ENCODE results near the gene LOXL1.

LOXL1 gene

DNA sequence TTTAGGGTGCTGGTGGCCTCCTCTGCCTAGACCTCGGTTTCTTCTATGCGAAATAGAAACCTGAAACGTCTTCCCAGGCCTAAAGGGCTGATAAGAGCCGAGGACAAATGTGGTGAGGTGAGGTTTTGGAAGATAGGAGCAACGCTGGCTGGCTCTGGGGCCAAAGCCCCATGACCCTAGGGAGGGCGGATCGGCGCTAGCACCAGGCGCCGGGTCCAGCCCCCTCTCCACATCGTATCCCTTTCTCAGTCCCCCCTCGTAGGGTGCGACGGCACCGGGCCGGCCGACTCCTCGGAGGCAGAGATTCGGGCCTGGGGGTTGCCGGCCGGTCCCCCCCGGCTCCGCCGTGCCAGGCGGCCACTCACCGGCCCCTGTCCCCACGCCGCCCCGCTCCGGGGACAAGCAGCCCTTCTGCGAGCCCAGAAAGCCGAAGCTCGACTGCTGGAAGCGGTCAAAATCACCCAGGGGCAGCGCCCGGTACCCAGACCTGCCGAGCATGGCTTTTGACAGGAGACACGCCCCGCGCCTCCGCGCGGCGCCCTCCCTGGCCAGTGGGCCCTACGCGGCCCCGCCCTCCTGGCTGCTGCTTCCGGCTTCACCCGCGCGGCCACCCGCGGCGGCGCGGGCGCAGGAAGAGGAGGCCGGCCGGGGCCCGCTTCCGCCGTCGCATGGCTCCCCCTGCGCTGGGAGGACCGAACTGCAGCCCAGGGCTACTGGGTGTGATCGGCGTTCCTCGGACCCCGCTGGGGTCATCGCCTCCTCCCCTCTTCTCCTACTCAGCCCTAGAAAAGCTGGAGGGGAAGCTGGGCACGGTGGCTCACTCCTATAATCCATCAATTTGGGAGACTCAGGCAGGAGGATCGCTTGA is 65.7 kb downstream of the LOXL1 start, which contains the start of gene STOML1:
Gene STOML1 (minus strand): TSS at position 570 of the 868 bp plus-strand sequence. CDS start 72 bp downstream, at position 498.
- DNase-seq (ENCODE audit: low read depth in 2 of 3, low spot score in 1 of 3), result peak; percentile 90 to 97 (median 93)

DNA sequence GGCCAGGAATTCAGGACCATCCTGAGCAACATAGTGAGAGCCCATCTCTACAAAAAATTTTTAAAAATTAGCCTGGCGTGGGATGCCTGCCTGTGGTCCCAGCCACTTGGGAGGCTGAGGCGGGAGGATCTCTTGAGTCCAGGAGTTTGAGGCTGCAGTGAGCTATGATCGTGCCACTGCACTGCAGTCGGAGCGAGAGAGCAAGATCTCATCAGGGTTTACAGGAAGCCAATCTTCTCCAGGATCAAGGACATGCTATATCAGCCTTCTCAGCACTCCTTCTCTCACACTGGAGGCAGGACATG is 66.3 kb downstream of the LOXL1 start:
- no peak for DNase-seq (ENCODE audit: low read depth in 2 of 3, low spot score in 1 of 3)

DNA sequence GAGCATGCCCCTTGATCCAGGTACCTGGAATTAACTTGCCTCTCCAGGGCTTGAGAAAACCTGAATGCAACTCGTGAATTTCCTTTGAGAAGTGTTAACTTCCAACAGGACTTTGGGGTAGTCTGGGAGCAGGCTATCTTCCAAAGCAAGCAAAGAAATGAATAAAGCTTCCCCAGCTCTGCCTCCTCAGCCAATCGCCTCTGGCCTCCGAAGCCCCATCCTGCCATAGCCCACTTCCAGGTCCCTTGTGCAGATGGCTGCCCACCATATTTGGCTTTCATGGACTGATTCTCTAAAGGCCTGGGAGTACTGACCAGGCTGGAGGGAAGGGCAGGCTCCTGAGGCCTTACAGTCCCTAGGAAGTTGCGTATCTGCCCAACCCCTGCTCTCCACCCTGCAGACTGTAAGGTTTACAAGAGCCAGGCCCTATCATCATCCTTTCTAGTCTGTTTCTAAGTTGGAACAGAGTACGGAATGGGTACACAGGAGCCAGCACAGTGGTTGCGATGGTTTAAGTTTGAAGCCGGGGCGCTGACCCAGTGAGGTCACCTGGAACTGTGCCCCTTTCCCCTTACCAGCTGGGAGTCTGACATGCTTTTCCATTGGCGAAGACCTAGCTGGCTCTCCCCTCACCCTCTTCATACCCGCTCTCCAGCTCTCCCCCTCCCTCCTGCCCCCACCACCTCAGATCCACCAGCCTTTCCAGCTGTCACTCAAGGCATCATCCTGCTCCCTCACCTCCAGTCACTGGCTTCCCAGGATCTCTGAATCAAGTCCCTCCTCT is 67.1 kb downstream of the LOXL1 start:
- DNase-seq (ENCODE audit: low read depth in 2 of 3, low spot score in 1 of 3), result no peak

DNA sequence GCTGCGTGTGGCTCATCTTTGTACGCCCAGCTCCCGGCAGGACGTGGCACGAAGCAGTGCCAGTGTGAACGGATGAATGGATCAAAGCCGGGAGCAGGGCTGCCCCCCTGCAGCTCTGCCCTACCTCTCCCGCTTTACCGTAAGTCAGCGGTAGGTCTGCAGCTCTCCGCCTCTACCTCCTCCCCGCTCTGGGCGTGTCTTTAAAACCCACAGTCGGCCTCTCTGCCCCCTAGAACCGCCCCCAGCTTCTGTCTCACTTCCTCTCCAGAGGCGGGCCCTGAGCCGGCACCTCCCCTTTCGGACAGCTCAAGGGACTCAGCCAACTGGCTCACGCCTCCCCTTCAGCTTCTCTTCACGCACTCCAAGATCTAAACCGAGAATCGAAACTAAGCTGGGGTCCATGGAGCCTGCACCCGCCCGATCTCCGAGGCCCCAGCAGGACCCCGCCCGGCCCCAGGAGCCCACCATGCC is 68.2 kb downstream of the LOXL1 start, which contains the start of gene PML:
Gene PML (plus strand): TSS at position 304 of the 471 bp plus-strand sequence. CDS start 97 bp downstream, at position 401.
- peak; percentile 90 to 94 (median 93) for DNase-seq (ENCODE audit: low read depth in 2 of 3, low spot score in 1 of 3)

DNA sequence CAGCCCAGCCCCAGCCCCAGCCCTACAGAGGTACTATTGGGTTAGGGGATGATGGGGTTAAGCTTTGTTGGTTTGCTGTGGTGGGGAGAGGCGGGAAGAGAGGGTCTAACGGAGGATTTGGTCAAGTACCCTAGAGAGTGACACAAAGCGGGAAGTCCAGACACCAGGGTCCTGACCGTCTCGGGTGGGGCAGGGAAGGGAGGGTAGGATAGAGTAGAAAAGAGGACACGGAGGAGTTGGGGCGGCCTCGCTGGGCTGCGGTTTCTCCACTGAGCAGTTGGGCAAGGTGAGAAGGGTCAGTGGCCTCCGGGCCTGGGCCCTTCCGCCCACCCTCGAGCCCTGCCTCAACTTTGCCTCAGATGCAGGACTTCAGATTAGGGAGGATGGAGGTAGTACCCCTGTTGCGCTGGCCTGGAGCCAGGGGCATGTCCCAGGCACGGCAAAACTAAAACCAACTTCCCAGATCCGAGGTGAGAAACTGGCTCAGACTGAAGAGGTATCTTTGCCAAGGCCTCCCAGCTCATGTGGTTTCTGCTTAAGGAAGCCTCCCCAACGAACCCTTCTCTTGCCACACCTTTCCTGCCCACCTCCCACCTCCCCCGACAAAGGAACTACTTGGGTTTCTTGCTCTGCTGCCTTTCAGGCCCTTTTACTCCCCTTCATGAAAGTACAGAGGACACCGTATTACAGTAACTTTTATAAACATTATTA is 68.8 kb downstream of the LOXL1 start:
- DNase-seq (ENCODE audit: low read depth in 2 of 3, low spot score in 1 of 3), result no peak

DNA sequence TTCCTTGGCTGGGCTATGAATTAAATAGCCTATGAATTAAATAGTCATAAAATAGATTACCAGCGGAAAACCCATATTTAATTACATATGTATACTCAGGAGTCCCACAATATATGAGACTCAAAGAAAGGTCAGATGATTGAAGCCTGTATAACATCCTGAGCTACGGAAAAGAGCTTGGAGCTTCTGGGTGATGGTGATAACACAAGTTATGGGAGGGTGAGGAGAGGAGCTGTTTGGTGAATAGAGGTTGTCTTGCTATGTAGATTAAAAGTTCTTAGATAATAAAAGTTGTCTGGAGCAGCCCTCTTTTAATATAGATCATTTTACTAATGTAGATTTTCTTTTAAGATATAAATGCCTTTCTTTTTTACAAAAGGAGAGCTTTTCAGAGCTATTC is 70.0 kb downstream of the LOXL1 start:
- no peak for DNase-seq (ENCODE audit: low read depth in 2 of 3, low spot score in 1 of 3)

DNA sequence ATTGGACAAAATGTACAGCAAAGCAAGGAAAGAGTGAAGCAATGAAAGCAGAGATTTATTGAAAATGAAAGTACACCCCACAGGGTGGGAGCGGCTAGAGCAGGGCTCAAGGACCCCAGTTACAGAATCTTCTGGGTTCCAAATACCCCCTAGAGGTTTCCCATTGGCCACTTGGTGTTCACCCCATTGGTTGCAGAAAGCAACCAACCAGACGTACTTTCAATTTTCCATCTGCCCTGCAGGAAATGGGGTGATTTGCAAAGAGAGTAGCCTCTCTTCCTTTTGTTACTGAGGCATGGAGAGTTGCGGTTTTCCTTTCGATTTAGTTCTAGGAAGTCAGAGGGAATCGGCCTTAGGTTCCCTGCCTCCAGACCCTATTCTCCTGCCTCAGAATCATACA is 70.7 kb downstream of the LOXL1 start:
- DNase-seq (ENCODE audit: low read depth in 2 of 3, low spot score in 1 of 3), result no peak

DNA sequence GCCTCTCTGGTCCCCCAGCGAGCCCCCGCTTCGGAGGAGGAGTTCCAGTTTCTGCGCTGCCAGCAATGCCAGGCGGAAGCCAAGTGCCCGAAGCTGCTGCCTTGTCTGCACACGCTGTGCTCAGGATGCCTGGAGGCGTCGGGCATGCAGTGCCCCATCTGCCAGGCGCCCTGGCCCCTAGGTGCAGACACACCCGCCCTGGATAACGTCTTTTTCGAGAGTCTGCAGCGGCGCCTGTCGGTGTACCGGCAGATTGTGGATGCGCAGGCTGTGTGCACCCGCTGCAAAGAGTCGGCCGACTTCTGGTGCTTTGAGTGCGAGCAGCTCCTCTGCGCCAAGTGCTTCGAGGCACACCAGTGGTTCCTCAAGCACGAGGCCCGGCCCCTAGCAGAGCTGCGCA is 71.7 kb downstream of the LOXL1 start:
- no peak for DNase-seq (ENCODE audit: low read depth in 2 of 3, low spot score in 1 of 3)

Data from stimulated activated CD4-positive, alpha-beta T cell treated with anti-CD3 and anti-CD28 coated beads, Interleukin-12 subunit alpha, Interleukin-12 subunit beta, amount 100 ng/mL, for 48 hours (primary cell).